HFF-Myc (cell line): ENCODE results near the gene PHYKPL.
"Not testable (repeated sequence)": the region's sequence is repeated elsewhere in the genome, so short reads cannot be mapped to it uniquely, and the experiment has no call there.

ENCODE experiments used
- DNase-seq: peaks from one replicate; pipeline ENCODE4 v3.0.0-alpha.2; 2011; ENCODE audit warnings: low read depth; ENCODE audit errors: extremely low read depth
- H3K4me3 ChIP-seq: replicated peaks from 2 replicates; pipeline ENCODE4 v1.5.1; 2011; ENCODE audit warnings: low read depth, mild to moderate bottlenecking, control low read depth, low read length
- CTCF ChIP-seq: IDR thresholded peaks from 2 replicates; pipeline ENCODE4 v1.5.1; 2012; ENCODE audit warnings: mild to moderate bottlenecking, low read depth, low read length, control low read depth; ENCODE audit errors: missing control alignments

Gene PHYKPL

GRCh38 chr5:178265746-178266145, 33.1 kb upstream of the PHYKPL start:
- TF ChIP-seq CTCF = no peak
- no peak overlapping the region for H3K4me3 ChIP-seq
- no peak for DNase-seq

- no peak overlapping the region for H3K4me3 ChIP-seq
- no peak for DNase-seq
- no peak for TF ChIP-seq CTCF
Measured at GRCh38 chr5:178264044-178264443, 31.4 kb upstream of the PHYKPL start.

GRCh38 chr5:178261666-178262600, 29.3 kb upstream of the PHYKPL start:
- no peak for TF ChIP-seq CTCF
- DNase-seq = no peak
- no peak overlapping the region for H3K4me3 ChIP-seq

- DNase-seq = no peak
- no peak for TF ChIP-seq CTCF
- no peak overlapping the region for H3K4me3 ChIP-seq
Measured at GRCh38 chr5:178259623-178260536, 27.3 kb upstream of the PHYKPL start.

- no peak for DNase-seq
- H3K4me3 ChIP-seq = no peak overlapping the region
- no peak for TF ChIP-seq CTCF
Measured at GRCh38 chr5:178257650-178258049, 25.0 kb upstream of the PHYKPL start.

GRCh38 chr5:178256746-178257145, 24.1 kb upstream of the PHYKPL start:
- TF ChIP-seq CTCF = no peak
- H3K4me3 ChIP-seq = no peak overlapping the region

GRCh38 chr5:178253632-178254031, 21.0 kb upstream of the PHYKPL start:
- not testable (repeated sequence) for DNase-seq, H3K4me3 ChIP-seq

More at GRCh38 chr5:178256746-178257145, 24.1 kb upstream of the PHYKPL start:
- no peak for DNase-seq
